22Rv1 (cell line): Measurements from ENCODE around the gene HSP90B1.

Experiments
- ZFX ChIP-seq: fragments of 450-650 bp; IDR thresholded peaks from 2 replicates; pipeline ENCODE4 v1.6.1; 2017; ENCODE audit warnings: antibody characterized with exemption, borderline replicate concordance
- TF ChIP-seq, protein P1 (sequence below): fragments of 450-650 bp; IDR thresholded peaks from 2 replicates; pipeline ENCODE4 v1.5.1; 2017; ENCODE audit warnings: mild to moderate bottlenecking

DNA sequence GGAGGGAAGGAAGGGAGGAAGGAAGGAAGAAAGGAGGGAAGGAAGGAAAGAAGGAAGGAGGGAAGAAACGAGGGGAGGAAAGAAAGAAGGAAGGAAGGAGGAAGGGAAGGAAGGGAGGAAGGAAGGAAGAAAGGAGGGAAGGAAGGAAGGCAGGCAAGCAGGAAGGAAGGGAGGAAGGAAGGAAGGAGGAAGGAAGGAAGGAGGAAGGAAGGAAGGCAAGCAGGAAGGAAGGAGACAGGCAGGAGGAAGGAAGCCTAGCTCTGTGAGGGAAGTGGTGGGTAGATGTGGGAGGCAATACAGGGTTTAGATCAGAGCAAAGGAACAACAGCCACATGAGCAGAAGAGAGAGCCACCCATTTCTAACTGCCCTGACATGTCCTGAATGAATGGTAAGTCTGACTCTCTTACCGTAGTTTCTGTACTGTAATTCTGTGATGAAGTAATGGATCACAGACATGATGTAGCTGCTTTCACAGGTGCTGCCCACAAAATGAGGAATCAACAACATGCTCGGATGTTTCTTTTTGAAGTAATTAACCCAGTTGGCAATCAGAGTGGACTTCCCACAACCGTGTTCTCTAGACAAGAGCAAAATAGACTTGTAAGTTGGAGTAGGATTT is 24.4 kb upstream of the HSP90B1 start:
- TF ChIP-seq, protein P1, sequence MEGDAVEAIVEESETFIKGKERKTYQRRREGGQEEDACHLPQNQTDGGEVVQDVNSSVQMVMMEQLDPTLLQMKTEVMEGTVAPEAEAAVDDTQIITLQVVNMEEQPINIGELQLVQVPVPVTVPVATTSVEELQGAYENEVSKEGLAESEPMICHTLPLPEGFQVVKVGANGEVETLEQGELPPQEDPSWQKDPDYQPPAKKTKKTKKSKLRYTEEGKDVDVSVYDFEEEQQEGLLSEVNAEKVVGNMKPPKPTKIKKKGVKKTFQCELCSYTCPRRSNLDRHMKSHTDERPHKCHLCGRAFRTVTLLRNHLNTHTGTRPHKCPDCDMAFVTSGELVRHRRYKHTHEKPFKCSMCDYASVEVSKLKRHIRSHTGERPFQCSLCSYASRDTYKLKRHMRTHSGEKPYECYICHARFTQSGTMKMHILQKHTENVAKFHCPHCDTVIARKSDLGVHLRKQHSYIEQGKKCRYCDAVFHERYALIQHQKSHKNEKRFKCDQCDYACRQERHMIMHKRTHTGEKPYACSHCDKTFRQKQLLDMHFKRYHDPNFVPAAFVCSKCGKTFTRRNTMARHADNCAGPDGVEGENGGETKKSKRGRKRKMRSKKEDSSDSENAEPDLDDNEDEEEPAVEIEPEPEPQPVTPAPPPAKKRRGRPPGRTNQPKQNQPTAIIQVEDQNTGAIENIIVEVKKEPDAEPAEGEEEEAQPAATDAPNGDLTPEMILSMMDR: no peak
- no peak for TF ChIP-seq ZFX
